Measurements from ENCODE around the gene LEF1. TPM values are rescaled to one million over a fixed set of nuclear protein-coding genes. Genes with fewer than 3 reads are reported as not detected.

Gene LEF1
- total and polyA plus RNA-seq, 9 of the 15 experiments (the other 6 are each of a cell fraction or from before 2014, with no cell fraction given), result 15.1 to 81.1 (median 29.7) TPM

DNA sequence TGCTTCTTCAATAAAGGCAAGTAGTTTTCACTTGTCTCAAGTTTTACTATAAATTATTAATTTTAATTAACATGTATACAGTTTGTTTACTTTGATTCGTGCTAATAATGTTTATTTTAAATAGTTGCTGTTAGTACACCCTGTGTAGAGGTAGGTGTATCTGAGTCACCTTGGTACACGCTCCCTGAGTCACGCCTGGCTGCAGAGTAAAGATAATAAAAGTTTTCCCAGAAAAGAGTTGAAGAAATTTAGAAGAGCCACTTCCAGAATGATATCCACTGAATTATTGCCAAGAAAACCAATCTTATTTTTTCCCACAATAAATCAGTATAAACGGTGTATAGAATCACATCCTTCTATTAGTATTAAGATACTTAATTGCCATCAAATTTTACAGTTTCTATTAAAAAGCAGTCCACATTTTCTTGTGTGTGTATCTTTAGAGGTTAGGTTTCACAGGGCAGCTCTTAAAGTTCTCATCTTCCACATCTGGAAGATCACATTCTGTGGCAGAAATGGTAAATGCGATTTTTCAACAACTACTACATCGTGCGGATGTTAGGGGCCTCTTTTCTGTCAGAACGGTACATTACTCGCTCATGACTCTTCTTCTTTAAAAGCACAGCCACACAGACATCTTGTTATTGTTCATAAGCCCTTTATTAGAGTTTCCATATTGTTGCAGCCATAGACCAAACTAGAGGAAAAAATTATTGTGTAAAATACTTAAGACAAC lies 123.6 kb downstream of the LEF1 start (continued):
- TF ChIP-seq ZNF561 (CRISPR knock-in tag; conservative IDR thresholded peaks at IDR 0.05) (no peak), FOXP1 (CRISPR knock-in tag; IDR thresholded peaks at IDR 0.05) (no peak), TRIM24 (IDR thresholded peaks at IDR 0.05) (no peak), CC2D1A (IDR thresholded peaks at IDR 0.05) (no peak), SRSF7 (optimal IDR thresholded peaks at IDR 0.05; ENCODE audit: low read depth, low read length) (no peak), ZC3H8 (IDR thresholded peaks at IDR 0.05) (no peak)
- TF ChIP-seq, protein P1, sequence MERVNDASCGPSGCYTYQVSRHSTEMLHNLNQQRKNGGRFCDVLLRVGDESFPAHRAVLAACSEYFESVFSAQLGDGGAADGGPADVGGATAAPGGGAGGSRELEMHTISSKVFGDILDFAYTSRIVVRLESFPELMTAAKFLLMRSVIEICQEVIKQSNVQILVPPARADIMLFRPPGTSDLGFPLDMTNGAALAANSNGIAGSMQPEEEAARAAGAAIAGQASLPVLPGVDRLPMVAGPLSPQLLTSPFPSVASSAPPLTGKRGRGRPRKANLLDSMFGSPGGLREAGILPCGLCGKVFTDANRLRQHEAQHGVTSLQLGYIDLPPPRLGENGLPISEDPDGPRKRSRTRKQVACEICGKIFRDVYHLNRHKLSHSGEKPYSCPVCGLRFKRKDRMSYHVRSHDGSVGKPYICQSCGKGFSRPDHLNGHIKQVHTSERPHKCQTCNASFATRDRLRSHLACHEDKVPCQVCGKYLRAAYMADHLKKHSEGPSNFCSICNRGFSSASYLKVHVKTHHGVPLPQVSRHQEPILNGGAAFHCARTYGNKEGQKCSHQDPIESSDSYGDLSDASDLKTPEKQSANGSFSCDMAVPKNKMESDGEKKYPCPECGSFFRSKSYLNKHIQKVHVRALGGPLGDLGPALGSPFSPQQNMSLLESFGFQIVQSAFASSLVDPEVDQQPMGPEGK (CRISPR knock-in tag; IDR thresholded peaks at IDR 0.05; ENCODE audit: borderline replicate concordance), result no peak
- TF ChIP-seq, protein P2, sequence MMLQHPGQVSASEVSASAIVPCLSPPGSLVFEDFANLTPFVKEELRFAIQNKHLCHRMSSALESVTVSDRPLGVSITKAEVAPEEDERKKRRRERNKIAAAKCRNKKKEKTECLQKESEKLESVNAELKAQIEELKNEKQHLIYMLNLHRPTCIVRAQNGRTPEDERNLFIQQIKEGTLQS (IDR thresholded peaks at IDR 0.05), result peak; percentile 81
- TF ChIP-seq, protein P2 (CRISPR knock-in tag; conservative IDR thresholded peaks at IDR 0.05), result no peak
- TF ChIP-seq, protein P3, sequence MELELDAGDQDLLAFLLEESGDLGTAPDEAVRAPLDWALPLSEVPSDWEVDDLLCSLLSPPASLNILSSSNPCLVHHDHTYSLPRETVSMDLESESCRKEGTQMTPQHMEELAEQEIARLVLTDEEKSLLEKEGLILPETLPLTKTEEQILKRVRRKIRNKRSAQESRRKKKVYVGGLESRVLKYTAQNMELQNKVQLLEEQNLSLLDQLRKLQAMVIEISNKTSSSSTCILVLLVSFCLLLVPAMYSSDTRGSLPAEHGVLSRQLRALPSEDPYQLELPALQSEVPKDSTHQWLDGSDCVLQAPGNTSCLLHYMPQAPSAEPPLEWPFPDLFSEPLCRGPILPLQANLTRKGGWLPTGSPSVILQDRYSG (tag; conservative IDR thresholded peaks at IDR 0.05; ENCODE audit: low read depth), result no peak
- TF ChIP-seq, protein P4, sequence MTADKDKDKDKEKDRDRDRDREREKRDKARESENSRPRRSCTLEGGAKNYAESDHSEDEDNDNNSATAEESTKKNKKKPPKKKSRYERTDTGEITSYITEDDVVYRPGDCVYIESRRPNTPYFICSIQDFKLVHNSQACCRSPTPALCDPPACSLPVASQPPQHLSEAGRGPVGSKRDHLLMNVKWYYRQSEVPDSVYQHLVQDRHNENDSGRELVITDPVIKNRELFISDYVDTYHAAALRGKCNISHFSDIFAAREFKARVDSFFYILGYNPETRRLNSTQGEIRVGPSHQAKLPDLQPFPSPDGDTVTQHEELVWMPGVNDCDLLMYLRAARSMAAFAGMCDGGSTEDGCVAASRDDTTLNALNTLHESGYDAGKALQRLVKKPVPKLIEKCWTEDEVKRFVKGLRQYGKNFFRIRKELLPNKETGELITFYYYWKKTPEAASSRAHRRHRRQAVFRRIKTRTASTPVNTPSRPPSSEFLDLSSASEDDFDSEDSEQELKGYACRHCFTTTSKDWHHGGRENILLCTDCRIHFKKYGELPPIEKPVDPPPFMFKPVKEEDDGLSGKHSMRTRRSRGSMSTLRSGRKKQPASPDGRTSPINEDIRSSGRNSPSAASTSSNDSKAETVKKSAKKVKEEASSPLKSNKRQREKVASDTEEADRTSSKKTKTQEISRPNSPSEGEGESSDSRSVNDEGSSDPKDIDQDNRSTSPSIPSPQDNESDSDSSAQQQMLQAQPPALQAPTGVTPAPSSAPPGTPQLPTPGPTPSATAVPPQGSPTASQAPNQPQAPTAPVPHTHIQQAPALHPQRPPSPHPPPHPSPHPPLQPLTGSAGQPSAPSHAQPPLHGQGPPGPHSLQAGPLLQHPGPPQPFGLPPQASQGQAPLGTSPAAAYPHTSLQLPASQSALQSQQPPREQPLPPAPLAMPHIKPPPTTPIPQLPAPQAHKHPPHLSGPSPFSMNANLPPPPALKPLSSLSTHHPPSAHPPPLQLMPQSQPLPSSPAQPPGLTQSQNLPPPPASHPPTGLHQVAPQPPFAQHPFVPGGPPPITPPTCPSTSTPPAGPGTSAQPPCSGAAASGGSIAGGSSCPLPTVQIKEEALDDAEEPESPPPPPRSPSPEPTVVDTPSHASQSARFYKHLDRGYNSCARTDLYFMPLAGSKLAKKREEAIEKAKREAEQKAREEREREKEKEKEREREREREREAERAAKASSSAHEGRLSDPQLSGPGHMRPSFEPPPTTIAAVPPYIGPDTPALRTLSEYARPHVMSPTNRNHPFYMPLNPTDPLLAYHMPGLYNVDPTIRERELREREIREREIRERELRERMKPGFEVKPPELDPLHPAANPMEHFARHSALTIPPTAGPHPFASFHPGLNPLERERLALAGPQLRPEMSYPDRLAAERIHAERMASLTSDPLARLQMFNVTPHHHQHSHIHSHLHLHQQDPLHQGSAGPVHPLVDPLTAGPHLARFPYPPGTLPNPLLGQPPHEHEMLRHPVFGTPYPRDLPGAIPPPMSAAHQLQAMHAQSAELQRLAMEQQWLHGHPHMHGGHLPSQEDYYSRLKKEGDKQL (CRISPR knock-in tag; IDR thresholded peaks at IDR 0.05; ENCODE audit: borderline replicate concordance), result no peak
- TF ChIP-seq, protein P5, sequence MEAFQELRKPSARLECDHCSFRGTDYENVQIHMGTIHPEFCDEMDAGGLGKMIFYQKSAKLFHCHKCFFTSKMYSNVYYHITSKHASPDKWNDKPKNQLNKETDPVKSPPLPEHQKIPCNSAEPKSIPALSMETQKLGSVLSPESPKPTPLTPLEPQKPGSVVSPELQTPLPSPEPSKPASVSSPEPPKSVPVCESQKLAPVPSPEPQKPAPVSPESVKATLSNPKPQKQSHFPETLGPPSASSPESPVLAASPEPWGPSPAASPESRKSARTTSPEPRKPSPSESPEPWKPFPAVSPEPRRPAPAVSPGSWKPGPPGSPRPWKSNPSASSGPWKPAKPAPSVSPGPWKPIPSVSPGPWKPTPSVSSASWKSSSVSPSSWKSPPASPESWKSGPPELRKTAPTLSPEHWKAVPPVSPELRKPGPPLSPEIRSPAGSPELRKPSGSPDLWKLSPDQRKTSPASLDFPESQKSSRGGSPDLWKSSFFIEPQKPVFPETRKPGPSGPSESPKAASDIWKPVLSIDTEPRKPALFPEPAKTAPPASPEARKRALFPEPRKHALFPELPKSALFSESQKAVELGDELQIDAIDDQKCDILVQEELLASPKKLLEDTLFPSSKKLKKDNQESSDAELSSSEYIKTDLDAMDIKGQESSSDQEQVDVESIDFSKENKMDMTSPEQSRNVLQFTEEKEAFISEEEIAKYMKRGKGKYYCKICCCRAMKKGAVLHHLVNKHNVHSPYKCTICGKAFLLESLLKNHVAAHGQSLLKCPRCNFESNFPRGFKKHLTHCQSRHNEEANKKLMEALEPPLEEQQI (IDR thresholded peaks at IDR 0.05), result no peak
- TF ChIP-seq, protein P6, sequence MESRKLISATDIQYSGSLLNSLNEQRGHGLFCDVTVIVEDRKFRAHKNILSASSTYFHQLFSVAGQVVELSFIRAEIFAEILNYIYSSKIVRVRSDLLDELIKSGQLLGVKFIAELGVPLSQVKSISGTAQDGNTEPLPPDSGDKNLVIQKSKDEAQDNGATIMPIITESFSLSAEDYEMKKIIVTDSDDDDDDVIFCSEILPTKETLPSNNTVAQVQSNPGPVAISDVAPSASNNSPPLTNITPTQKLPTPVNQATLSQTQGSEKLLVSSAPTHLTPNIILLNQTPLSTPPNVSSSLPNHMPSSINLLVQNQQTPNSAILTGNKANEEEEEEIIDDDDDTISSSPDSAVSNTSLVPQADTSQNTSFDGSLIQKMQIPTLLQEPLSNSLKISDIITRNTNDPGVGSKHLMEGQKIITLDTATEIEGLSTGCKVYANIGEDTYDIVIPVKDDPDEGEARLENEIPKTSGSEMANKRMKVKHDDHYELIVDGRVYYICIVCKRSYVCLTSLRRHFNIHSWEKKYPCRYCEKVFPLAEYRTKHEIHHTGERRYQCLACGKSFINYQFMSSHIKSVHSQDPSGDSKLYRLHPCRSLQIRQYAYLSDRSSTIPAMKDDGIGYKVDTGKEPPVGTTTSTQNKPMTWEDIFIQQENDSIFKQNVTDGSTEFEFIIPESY (CRISPR knock-in tag; IDR thresholded peaks at IDR 0.05), result no peak

Measured in K562 (cell line).